Ishikawa (cell line): Measurements from ENCODE around the gene ADGRG3.

Experiments used
- CEBPB ChIP-seq: IDR thresholded peaks from 2 replicates; pipeline ENCODE4 v1.6.1; 2012
- CREB1 ChIP-seq: IDR thresholded peaks from 2 replicates; pipeline ENCODE4 v1.6.1; 2012; ENCODE audit warnings: low read depth
- EGR1 ChIP-seq: IDR thresholded peaks from 2 replicates; pipeline ENCODE4 v1.6.1; 2012
- TAF1 ChIP-seq: IDR thresholded peaks from 2 replicates; pipeline ENCODE4 v1.6.1; 2012; ENCODE audit warnings: low read depth, mild to moderate bottlenecking
- TEAD4 ChIP-seq: IDR thresholded peaks from 2 replicates; pipeline ENCODE4 v1.6.1; 2012
- TF ChIP-seq, protein P1 (sequence below): IDR thresholded peaks from 2 replicates; pipeline ENCODE4 v1.6.1; 2012
- TF ChIP-seq, protein P2 (sequence below): IDR thresholded peaks from 2 replicates; pipeline ENCODE4 v1.6.1; 2012; ENCODE audit warnings: low read depth, mild to moderate bottlenecking
- TF ChIP-seq, protein P3 (sequence below): IDR thresholded peaks from 2 replicates; pipeline ENCODE4 v1.6.1; 2012

DNA sequence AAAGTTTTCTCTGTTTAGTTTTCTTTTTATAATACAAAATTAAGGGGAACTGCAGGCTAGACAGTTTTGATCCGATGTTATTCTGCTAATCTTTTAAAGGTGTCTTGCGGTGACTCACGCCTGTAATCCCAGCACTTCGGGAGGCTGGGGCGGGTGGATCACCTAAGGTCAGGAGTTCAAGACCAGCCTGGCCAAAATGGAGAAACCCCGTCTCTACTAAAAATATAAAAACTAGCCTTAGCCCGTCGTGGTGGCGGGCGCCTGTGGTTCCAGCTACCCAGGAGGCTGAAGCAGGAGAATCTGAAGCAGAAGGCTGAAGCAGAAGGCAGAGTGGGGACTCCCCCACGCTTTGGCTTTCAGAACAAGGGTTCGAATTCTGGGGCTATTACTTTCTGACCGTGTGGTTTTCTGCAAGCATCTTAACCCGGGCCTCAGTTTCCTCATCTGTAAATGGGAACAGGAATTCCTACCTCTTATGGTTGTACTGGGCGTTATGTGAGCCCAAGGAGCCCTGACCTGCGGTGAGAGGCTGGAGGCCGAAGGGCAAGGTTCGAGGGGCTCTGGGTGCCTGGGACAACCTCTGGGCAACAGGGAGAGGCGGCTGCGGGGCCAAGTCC is 66.3 kb downstream of the ADGRG3 start:
- TF ChIP-seq, protein P1, sequence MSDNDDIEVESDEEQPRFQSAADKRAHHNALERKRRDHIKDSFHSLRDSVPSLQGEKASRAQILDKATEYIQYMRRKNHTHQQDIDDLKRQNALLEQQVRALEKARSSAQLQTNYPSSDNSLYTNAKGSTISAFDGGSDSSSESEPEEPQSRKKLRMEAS, result no peak; the same call in 1 of the 2 replicates
- TF ChIP-seq, protein P2, sequence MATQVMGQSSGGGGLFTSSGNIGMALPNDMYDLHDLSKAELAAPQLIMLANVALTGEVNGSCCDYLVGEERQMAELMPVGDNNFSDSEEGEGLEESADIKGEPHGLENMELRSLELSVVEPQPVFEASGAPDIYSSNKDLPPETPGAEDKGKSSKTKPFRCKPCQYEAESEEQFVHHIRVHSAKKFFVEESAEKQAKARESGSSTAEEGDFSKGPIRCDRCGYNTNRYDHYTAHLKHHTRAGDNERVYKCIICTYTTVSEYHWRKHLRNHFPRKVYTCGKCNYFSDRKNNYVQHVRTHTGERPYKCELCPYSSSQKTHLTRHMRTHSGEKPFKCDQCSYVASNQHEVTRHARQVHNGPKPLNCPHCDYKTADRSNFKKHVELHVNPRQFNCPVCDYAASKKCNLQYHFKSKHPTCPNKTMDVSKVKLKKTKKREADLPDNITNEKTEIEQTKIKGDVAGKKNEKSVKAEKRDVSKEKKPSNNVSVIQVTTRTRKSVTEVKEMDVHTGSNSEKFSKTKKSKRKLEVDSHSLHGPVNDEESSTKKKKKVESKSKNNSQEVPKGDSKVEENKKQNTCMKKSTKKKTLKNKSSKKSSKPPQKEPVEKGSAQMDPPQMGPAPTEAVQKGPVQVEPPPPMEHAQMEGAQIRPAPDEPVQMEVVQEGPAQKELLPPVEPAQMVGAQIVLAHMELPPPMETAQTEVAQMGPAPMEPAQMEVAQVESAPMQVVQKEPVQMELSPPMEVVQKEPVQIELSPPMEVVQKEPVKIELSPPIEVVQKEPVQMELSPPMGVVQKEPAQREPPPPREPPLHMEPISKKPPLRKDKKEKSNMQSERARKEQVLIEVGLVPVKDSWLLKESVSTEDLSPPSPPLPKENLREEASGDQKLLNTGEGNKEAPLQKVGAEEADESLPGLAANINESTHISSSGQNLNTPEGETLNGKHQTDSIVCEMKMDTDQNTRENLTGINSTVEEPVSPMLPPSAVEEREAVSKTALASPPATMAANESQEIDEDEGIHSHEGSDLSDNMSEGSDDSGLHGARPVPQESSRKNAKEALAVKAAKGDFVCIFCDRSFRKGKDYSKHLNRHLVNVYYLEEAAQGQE, result no peak
- TF ChIP-seq, protein P3, sequence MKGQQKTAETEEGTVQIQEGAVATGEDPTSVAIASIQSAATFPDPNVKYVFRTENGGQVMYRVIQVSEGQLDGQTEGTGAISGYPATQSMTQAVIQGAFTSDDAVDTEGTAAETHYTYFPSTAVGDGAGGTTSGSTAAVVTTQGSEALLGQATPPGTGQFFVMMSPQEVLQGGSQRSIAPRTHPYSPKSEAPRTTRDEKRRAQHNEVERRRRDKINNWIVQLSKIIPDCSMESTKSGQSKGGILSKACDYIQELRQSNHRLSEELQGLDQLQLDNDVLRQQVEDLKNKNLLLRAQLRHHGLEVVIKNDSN, result no peak
- TF ChIP-seq EGR1 (no peak), TAF1 (no peak), TEAD4 (no peak), CEBPB (no peak), CREB1 (no peak)
